Endothelial cell of umbilical vein (primary cell): Measurements from ENCODE around the gene BTAF1. TPM values are rescaled to one million over a fixed set of nuclear protein-coding genes. Genes with fewer than 3 reads are reported as not detected.

ENCODE experiments used
- BruUV-seq: library from RNA; stranded (reverse); fragments of 400-500 nt; replicated peaks from 2 replicates; lab custom pipeline; 2021; lab: Mats Ljungman, UMichigan
- CTCF ChIA-PET: fragments of 300-600, 350-600 bp; sonication (Branson Sonifier 250); formaldehyde crosslinking; loops from one replicate; lab custom pipeline; 2021; ENCODE audit warnings: antibody characterized with exemption, inconsistent platforms; lab: Charles Lee
- POLR2A ChIA-PET: fragments of 300-600, 350-600 bp; sonication (Branson Sonifier 250); formaldehyde crosslinking; loops from one replicate; lab custom pipeline; 2021; ENCODE audit warnings: antibody characterized with exemption, inconsistent platforms; lab: Charles Lee
- DNase-seq: peaks from one replicate; pipeline ENCODE4 v3.0.0-alpha.2; 2011; ENCODE audit warnings: low read depth, low spot score
- FAIRE-seq: peaks from 2 replicates; lab custom pipeline; 2011; peaks lifted over from hg19 to GRCh38; lab: Jason Lieb, UNC
- H2AFZ ChIP-seq: 2 replicates; pipeline ENCODE4 v1.6.0; 2012; ENCODE audit warnings: low read depth, low read length, control low read depth, inconsistent platforms
- H3K27ac ChIP-seq: 2 replicates; pipeline ENCODE4 v1.5.1; 2011; ENCODE audit warnings: low read depth, mild to moderate bottlenecking, control low read depth, low read length, moderate library complexity; ENCODE audit not compliant: insufficient read depth
- H3K27me3 ChIP-seq, 2 experiments: 2 replicates each; pipeline versions ENCODE4 v1.6.0 to v1.6.1; 2011; ENCODE audit warnings: low read length in 2 of 2, mixed read lengths in 1 of 2; ENCODE audit not compliant: control insufficient read depth in 2 of 2, insufficient read depth in 2 of 2
- H3K36me3 ChIP-seq, 2 experiments: 2 replicates in 1 of 2; 3 replicates in 1 of 2; pipeline ENCODE4 v1.5.1; 2011; ENCODE audit warnings: low read length in 2 of 2, mild to moderate bottlenecking in 1 of 2, moderate library complexity in 1 of 2; ENCODE audit not compliant: control insufficient read depth in 2 of 2, insufficient read depth in 2 of 2; ENCODE audit errors: extremely low read depth in 1 of 2
- H3K4me1 ChIP-seq: 3 replicates; pipeline ENCODE4 v1.5.1; 2011; ENCODE audit warnings: mild to moderate bottlenecking, low read length; ENCODE audit not compliant: control insufficient read depth, insufficient read depth; ENCODE audit errors: extremely low read depth
- H3K4me2 ChIP-seq: 2 replicates; pipeline ENCODE4 v1.6.1; 2011; ENCODE audit warnings: low read length, control low read depth, mixed read lengths; ENCODE audit not compliant: insufficient read depth
- H3K4me3 ChIP-seq, 3 experiments: fragments of 200-600 bp in 1 of 3; sonication (generic), shearing (Covaris generic) in 1 of 3; replicated peaks in 1 of 3; 2 replicates each; pipeline ENCODE4 v1.5.1; 2011 to 2016; ENCODE audit warnings: control low read depth in 3 of 3, low read length in 3 of 3, mild to moderate bottlenecking in 2 of 3, inconsistent platforms in 1 of 3, low read depth in 1 of 3, moderate library complexity in 1 of 3; ENCODE audit not compliant: insufficient read depth in 1 of 3
- H3K79me2 ChIP-seq: 2 replicates; pipeline ENCODE4 v1.6.0; 2012; ENCODE audit warnings: low read length, inconsistent platforms; ENCODE audit not compliant: control insufficient read depth, insufficient read depth
- H3K9ac ChIP-seq: replicated peaks from 2 replicates; pipeline ENCODE3; 2011; ENCODE audit warnings: low read length, control low read depth; ENCODE audit not compliant: insufficient read depth; ENCODE audit errors: extremely low read depth
- H3K9me1 ChIP-seq: replicated peaks from 3 replicates; pipeline ENCODE4 v1.6.0; 2011; ENCODE audit warnings: mild to moderate bottlenecking, low read length; ENCODE audit not compliant: control insufficient read depth, insufficient read depth; ENCODE audit errors: extremely low read depth
- H3K9me3 ChIP-seq: replicated peaks from 2 replicates; pipeline ENCODE4 v1.5.1; 2012; ENCODE audit warnings: low read length, inconsistent platforms; ENCODE audit not compliant: control insufficient read depth, insufficient read depth
- H4K20me1 ChIP-seq: replicated peaks from 2 replicates; pipeline ENCODE3; 2011; ENCODE audit warnings: mild to moderate bottlenecking, low read length; ENCODE audit not compliant: control insufficient read depth, insufficient read depth; ENCODE audit errors: extremely low read depth
- CTCF ChIP-seq, 2 donors: IDR thresholded peaks; 1 replicate in 1 of 2; 2 replicates in 1 of 2; pipeline ENCODE4 v1.5.1; 2011; ENCODE audit warnings: low read length in 2 of 2, mild to moderate bottlenecking in 2 of 2, moderate library complexity in 2 of 2, control low read depth in 1 of 2, inconsistent platforms in 1 of 2, low read depth in 1 of 2; ENCODE audit not compliant: insufficient read depth in 1 of 2; ENCODE audit errors: extremely low read depth in 1 of 2
- EZH2 ChIP-seq: IDR thresholded peaks from 2 replicates; pipeline ENCODE4 v1.6.1; 2012; ENCODE audit warnings: borderline replicate concordance, low read depth, mild to moderate bottlenecking, moderate library complexity, low read length, inconsistent platforms; ENCODE audit not compliant: severe bottlenecking
- FOS ChIP-seq: IDR thresholded peaks from 2 replicates; pipeline ENCODE4 v1.6.1; 2011; ENCODE audit warnings: mild to moderate bottlenecking, low read length, moderate library complexity, borderline replicate concordance; ENCODE audit not compliant: insufficient read depth
- GATA2 ChIP-seq: IDR thresholded peaks from 2 replicates; pipeline ENCODE4 v1.7.0; 2011; ENCODE audit warnings: low read depth, mild to moderate bottlenecking, moderate library complexity, mixed read lengths, low read length; ENCODE audit not compliant: insufficient read length, insufficient read depth
- JUN ChIP-seq: IDR thresholded peaks from 2 replicates; pipeline ENCODE4 v1.6.1; 2011; ENCODE audit warnings: borderline replicate concordance, low read depth; ENCODE audit not compliant: insufficient read length, insufficient read depth
- MAX ChIP-seq: IDR thresholded peaks from 2 replicates; pipeline ENCODE4 v1.6.1; 2011; ENCODE audit not compliant: insufficient read depth, insufficient read length
- MYC ChIP-seq: IDR thresholded peaks from one replicate; pipeline ENCODE4 v1.6.1; 2011; ENCODE audit warnings: mild to moderate bottlenecking, low read depth, low read length
- POLR2A ChIP-seq: IDR thresholded peaks from 2 replicates; pipeline ENCODE4 v1.6.1; 2012; ENCODE audit warnings: low read depth, mild to moderate bottlenecking, control low read depth, low read length
- POLR2AphosphoS5 ChIP-seq: IDR thresholded peaks from 2 replicates; pipeline ENCODE4 v1.6.1; 2012; ENCODE audit warnings: low read depth, mild to moderate bottlenecking, control low read depth, low read length, moderate library complexity; ENCODE audit not compliant: insufficient read depth
- dilution Hi-C: fragments of 300-500 bp; cut with MboI; formaldehyde crosslinking; loops from one replicate; pipeline ENCODE4 v1.15.0; 2019; ENCODE audit warnings: low sequenced_read_pairs; ENCODE audit not compliant: extremely low pct_ligation_motif_present
- intact Hi-C: fragments of 100-400 bp; cut with micrococcal nuclease; formaldehyde crosslinking; loops from one replicate; pipeline ENCODE4 v1.10.0; 2022
- polyA plus RNA-seq, 4 experiments: library from polyadenylated mRNA; depleted of rRNA in 3 of 4; stranded (reverse) in 3 of 4; unstranded in 1 of 4; fragments of >200 nt; gene quantifications; 2 replicates each; pipeline versions ENCODE4 v1.2.1 to v1.2.3, GENCODE V29; 2011 to 2012; ENCODE audit warnings: missing spikeins in 1 of 4
- total RNA-seq: library from RNA; stranded (reverse); gene quantifications from 2 replicates; pipeline ENCODE4 v1.2.3, GENCODE V29; 2021

Gene BTAF1
- total and polyA plus RNA-seq, 2 donors (not counting 3 experiments of a cell fraction or from before 2014, with no cell fraction given): 9.9 to 23.1 TPM

- BruUV-seq: no TSS peak
- H3K27ac ChIP-seq: no peak overlapping the region
- CTCF ChIA-PET: interaction anchor here (1.6 kb wide), 1 partner anchor 19 kb away, joined by 4 read pairs; no protein-coding TSS in a partner anchor
- H3K9me3 ChIP-seq: no peaks in the 10 kb centered on the region
- H3K4me2 ChIP-seq: no peak overlapping the region
- POLR2A ChIA-PET: no interaction called here
- H3K36me3 ChIP-seq: peaks cover 2 to 6% of the 10 kb centered on the region in 2 experiments
- H3K27me3 ChIP-seq: no peaks in the 10 kb centered on the region
- no peak overlapping the region for H3K9ac ChIP-seq
- FAIRE-seq (no peak), DNase-seq (no peak)
- no peak for TF ChIP-seq POLR2AphosphoS5
- TF ChIP-seq MYC: no peak
- TF ChIP-seq MAX: no peak
- TF ChIP-seq CTCF (IDR thresholded peaks at IDR 0.05; ENCODE audit: extremely low read depth in 1 of 2, insufficient read depth in 1 of 2, low read depth in 1 of 2, low read length in 2 of 2): no peak
- no peak for TF ChIP-seq EZH2
- no peak for TF ChIP-seq GATA2
- no peak for TF ChIP-seq FOS
- no peak for TF ChIP-seq JUN
- no peak for TF ChIP-seq POLR2A
- peaks cover 66% of the 10 kb centered on the region for H3K79me2 ChIP-seq
- H3K9me1 ChIP-seq: no peaks in the 10 kb centered on the region
- dilution Hi-C loops (no loop called here), intact Hi-C loops (no loop called here)
- peaks cover 8% of the 10 kb centered on the region for H3K4me1 ChIP-seq
- no peak overlapping the region for H3K4me3 ChIP-seq
- H2AFZ ChIP-seq: no peak overlapping the region
- peaks cover 2% of the 10 kb centered on the region for H4K20me1 ChIP-seq
These were observed 8.1 kb downstream of the BTAF1 start for GRCh38 chr10:91931526-91932190.
